Measurements from ENCODE around the gene SPRED1.

Gene SPRED1

GRCh38 chr15:38252481-38253350 lies at the start of gene SPRED1:
TSS of gene SPRED1 (plus strand) at chr15:38252836. CDS start at chr15:38253186, 350 bp downstream.
- DNase-seq = no peak

DNA sequence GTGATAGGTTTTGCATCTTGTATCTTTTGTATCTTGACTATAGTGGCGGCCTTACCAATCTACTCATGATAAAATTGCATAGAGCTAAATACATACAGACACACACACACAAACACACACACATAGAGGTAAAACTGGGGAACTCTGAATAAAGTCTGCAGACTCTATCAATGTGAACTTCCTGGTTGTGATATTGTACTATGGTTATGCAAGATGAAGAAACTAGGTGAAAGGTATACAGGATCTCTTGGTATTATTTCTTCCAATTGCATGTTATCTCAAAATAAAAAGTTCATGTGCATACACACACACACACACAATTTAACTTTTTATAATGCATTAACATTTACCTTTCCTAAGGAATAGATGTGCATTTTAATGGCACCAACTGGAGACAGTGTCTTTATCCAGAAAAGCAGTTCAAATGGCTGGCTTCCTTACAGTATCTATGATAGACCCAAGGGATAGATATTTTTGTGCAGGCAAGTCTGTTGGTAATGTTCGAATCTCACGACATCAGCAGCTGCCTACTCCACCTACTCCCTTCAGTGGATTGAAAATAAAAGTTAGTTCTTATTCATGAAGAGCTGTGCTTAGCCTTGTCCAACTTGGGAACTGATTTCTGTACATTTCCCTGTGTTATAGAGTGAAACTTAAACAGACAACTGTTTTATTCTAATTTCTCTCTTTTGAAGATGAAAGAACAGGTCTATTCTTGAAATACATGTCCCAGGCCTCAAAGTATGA lies 46.9 kb upstream of the SPRED1 start:
- DNase-seq = no peak

GRCh38 chr15:38207621-38208020 lies 45.0 kb upstream of the SPRED1 start:
- DNase-seq = no peak

- no peak for DNase-seq
Observed at GRCh38 chr15:38208206-38208605, 44.4 kb upstream of the SPRED1 start.

GRCh38 chr15:38208779-38209178 lies 43.9 kb upstream of the SPRED1 start:
- no peak for DNase-seq

DNA sequence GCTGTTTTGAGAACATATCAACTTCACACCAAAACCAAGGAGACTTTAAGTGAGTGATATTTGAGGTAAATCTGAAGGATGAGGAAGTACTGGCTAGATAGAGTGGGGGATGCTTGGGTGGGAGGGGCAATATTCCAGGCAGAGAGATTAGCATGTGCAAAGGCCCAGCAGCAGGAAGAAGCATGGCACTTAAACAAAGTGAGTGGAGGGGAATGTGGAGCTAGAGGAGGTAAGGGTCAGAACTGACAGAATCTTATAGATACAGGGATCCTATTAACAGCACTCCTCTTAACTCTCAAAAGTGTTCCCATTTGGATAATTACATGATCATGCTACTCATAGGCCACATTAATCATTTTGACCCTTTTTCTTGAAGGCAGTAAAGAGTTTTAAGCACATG lies 41.4 kb upstream of the SPRED1 start:
- no peak for DNase-seq

- no peak for DNase-seq
Observed at GRCh38 chr15:38211811-38212210, 40.8 kb upstream of the SPRED1 start.

DNA sequence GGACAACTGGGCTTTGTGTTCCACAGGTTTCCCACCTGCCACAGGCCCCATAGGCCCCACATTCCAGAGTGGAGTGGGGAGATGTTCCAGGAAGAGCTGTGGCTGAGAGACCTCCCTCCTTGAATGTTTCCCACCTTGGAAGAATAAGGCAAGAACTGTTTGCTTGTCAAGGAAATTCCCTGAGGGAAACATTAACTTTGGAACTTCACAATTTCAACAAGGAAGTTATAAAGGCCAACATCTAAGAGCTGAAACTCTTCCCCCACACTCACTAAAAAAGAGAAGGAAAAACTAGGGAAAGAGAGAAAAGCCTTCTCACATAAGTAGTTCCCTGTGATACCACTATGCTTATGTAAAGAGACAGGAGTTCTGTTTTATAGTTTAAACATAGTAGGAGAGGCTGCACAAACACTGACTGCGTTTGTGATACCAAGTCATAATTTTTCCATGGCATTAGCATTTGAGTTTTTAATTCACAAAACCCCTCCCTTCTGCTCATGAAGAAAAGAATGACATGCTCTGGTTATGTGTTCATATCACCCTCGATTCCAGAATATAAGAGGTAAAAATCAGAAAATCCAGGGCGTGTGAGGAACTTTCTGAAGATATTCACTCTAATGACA lies 39.8 kb upstream of the SPRED1 start:
- DNase-seq = no peak

DNA sequence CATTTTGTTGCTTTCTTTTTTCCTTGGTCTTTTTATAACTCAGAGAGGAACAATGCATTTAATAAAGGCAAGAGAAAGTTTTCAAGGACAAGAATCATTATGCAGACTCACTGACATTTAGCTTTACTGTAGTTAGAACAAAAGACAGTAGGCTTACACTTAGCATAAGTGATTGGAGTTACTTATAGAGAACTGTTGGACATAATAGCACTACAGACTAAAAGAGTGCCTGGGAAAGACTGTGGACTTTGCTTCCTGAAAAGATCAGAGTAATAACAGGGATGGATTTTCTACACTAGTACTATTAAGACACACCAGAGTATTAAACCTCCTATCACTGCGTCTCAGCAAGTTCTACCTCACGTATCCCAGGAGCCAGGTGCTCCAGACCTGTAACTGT lies 39.3 kb upstream of the SPRED1 start:
- no peak for DNase-seq

- no peak for DNase-seq
Observed at GRCh38 chr15:38215707-38216106, 36.9 kb upstream of the SPRED1 start.

DNA sequence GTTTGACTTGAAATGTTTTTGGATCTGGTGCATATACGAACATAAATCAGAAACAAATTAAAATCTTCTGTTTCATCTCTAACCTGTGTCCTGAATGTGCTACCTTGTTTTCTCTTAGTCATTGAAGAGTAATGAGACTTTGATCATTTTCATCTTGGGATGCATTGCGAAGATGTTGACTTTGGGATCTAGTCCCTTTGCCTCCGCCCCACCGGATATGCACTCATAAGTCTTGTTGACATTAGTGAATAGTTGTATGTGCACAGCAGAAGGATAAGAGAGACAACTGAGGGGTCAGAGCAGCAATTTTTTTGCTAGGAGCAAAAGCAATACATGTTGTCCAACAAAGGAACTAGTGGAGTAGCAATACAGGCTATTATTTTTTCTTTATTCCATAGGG lies 35.9 kb upstream of the SPRED1 start:
- DNase-seq = no peak

GRCh38 chr15:38217191-38217595 lies 35.4 kb upstream of the SPRED1 start:
- DNase-seq = no peak

- DNase-seq = no peak
Observed at GRCh38 chr15:38217788-38218609, 34.6 kb upstream of the SPRED1 start.

DNA sequence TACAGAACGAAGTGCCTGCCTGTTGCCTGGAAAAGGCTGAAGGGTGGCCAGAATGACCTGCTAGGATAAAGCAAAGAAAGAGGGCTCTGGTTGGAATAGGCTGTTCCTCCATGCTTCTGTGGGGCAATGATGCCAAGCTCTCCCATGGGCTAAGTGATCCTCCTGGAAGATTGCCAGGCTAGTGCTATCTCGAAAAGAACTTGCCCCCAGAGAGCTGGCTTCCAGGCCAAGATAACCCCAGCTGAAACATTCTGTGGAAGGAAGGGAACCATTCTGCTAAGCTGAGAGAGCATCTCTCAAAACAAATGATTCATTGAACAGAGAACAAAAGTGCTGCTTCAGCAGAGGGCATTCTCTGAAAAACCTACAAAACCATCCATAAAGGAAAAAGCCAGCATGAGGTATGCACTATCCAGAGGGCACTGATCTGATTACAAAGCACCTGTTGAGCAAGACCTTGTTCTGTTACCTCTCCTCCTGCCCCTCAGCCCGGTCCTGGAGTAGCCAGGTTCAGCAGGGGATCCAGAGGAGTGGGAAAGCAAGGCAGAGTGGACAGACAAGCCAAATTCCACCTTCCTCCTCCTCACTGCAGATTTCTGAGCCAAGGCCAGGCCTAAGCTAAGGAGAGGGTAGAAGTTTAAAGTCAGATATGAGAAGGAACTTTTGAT lies 31.9 kb upstream of the SPRED1 start:
- DNase-seq = no peak

DNA sequence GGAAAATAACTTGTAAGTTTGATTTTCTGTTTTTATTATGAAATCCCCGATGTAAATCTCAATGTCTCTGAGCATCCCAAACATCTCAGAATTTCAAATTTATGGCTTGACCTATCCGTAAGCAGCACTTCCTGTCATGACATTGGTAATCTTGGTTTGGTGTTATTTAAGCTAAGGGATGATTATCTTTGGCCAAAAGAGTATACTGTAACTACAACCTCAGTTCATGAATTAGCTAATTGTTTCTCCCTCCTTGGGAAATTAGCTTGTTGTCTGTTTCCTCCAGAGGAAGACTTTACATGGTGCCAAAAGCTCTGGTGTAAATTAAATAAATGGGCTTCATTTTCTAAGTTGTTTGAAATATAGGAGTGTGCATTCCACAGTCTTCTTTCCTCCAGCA lies 28.1 kb upstream of the SPRED1 start:
- DNase-seq = no peak

DNA sequence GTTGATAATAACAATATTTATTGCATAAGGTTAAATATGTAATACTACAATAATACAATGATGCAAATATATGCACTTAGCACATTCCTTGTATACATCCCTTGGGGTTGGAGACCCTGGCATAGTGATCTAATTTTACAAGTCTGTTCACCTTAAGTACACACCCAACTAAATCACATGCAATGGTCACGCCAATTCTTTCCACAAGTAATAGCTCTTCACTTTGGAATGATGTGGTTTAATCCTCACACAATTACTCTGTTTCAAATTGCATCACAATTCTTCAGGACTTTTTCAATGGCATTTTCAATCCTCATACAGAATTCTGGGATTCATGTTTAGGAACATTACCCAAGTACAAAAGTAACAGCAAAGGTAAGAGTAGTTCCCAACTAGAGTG lies 27.3 kb upstream of the SPRED1 start:
- DNase-seq = no peak

- DNase-seq = no peak
Observed at GRCh38 chr15:38226608-38227266, 25.9 kb upstream of the SPRED1 start.

DNA sequence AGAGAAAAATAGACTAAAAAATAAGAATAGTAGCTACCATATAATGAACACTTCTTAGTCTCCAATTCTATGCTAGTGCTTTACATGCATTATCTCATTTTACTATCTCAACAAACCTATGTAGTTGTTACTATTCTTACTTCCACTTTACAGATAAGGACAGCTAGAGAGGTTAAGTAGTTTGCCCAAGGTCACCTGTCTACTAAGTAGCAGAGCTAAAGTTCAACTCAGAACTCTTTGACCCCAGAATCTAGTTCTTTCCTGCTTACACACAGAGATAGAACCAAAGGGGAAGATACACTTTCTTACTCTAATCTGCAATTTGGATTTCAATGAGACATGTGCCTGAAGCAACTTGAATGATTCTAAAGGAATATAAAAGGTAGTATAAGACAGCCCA lies 24.7 kb upstream of the SPRED1 start:
- no peak for DNase-seq

GRCh38 chr15:38228618-38229017 lies 24.0 kb upstream of the SPRED1 start:
- DNase-seq = no peak

- DNase-seq = no peak
Observed at GRCh38 chr15:38229705-38230310, 22.8 kb upstream of the SPRED1 start.

- no peak for DNase-seq
Observed at GRCh38 chr15:38231436-38231835, 21.2 kb upstream of the SPRED1 start.
